IgD-negative memory B cell (primary cell): ENCODE results near the gene RBPMS2. TPM values are rescaled to one million over a fixed set of nuclear protein-coding genes. Genes with fewer than 3 reads are reported as not detected.
"Not testable (repeated sequence)": the region's sequence is repeated elsewhere in the genome, so short reads cannot be mapped to it uniquely, and the experiment has no call there.

ENCODE experiments used
- H3K27ac Mint-ChIP-seq, 3 donors: one replicate each; pipeline ENCODE4 v1.8.0; 2020 to 2022; ENCODE audit warnings: mild to moderate bottlenecking in 3 of 3, mixed read lengths in 3 of 3, moderate library complexity in 1 of 3
- H3K27me3 Mint-ChIP-seq: one replicate; pipeline ENCODE4 v1.8.0; 2021; ENCODE audit warnings: mixed read lengths
- H3K36me3 Mint-ChIP-seq: one replicate; pipeline ENCODE4 v1.8.0; 2020; ENCODE audit warnings: mild to moderate bottlenecking, mixed read lengths
- H3K4me1 Mint-ChIP-seq, 3 donors: one replicate each; pipeline ENCODE4 v1.8.0; 2020 to 2022; ENCODE audit warnings: mixed read lengths in 3 of 3, mild to moderate bottlenecking in 1 of 3
- H3K4me3 Mint-ChIP-seq, 4 donors: one replicate each; pipeline ENCODE4 v1.8.0; 2020 to 2022; ENCODE audit warnings: mild to moderate bottlenecking in 4 of 4, mixed read lengths in 4 of 4, moderate library complexity in 3 of 4
- H3K9me3 Mint-ChIP-seq, 3 donors: one replicate each; pipeline ENCODE4 v1.8.0; 2020 to 2021; ENCODE audit warnings: mixed read lengths in 3 of 3, mild to moderate bottlenecking in 1 of 3
- polyA plus RNA-seq: library from polyadenylated mRNA; unstranded; fragments of 300-500 nt; fragmentation: Illumina TruSeq; gene quantifications from one replicate; pipeline ENCODE4 v1.2.3, GENCODE V29; 2021

RBPMS2 gene
- 0.14 TPM for polyA plus RNA-seq

GRCh38 chr15:64775551-64776401 lies at the start of gene RBPMS2:
Gene RBPMS2 (minus strand): TSS chr15:64775589. CDS start chr15:64775319, 270 bp downstream.
- H3K9me3 Mint-ChIP-seq: no peaks in the 10 kb centered on the region
- peaks cover 15% of the 10 kb centered on the region for H3K27me3 Mint-ChIP-seq
- peak within 1 kb of the TSS; percentile 68 to 92 (median 82) for H3K4me3 Mint-ChIP-seq
- peaks cover 6% of the 10 kb centered on the region for H3K36me3 Mint-ChIP-seq
- no peaks in the 10 kb centered on the region for H3K4me1 Mint-ChIP-seq
- H3K27ac Mint-ChIP-seq: peak within 1 kb of the TSS in 1 of 3 donors; percentile 53

- peaks cover 7% of the 10 kb centered on the region for H3K27me3 Mint-ChIP-seq
- H3K36me3 Mint-ChIP-seq: no peaks in the 10 kb centered on the region
- peak overlapping the region; percentile 83 to 93 (median 85) for H3K4me3 Mint-ChIP-seq
- H3K4me1 Mint-ChIP-seq: peaks cover 15 to 21% (median 21%) of the 10 kb centered on the region in 3 donors
- H3K27ac Mint-ChIP-seq: peak overlapping the region in 2 of 3 donors; percentile 50 to 55
- H3K9me3 Mint-ChIP-seq: no peaks in the 10 kb centered on the region
Observed at GRCh38 chr15:64824929-64825430, 49.6 kb upstream of the RBPMS2 start.

DNA sequence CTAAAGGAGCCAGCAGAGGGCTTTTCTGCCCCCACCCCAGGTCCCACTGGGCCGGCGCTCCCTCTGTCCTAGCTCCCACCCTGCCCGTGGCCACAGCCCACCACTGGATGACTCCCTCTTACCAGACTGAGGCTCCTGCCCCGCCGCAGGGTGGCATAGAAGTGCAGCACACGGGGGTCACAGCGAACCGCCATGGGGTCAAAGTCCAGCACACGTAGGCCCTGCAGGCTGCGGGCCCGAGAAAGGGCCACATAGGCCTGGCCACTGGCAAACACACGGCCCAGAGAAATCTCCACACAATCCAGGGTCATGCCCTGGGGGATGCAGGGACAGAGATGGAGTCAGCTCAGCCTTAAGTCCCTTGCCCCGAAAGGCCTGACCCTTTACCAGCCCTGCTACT lies 41.1 kb upstream of the RBPMS2 start:
- H3K27ac Mint-ChIP-seq: no peak overlapping the region
- peaks cover 3 to 5% (median 3%) of the 10 kb centered on the region in 3 donors for H3K4me1 Mint-ChIP-seq
- H3K4me3 Mint-ChIP-seq: no peak overlapping the region
- H3K36me3 Mint-ChIP-seq: peaks cover 2% of the 10 kb centered on the region
- H3K9me3 Mint-ChIP-seq: no peaks in the 10 kb centered on the region
- no peaks in the 10 kb centered on the region for H3K27me3 Mint-ChIP-seq

GRCh38 chr15:64814965-64815364 lies 39.6 kb upstream of the RBPMS2 start:
- H3K27me3 Mint-ChIP-seq, H3K36me3 Mint-ChIP-seq, H3K4me1 Mint-ChIP-seq, H3K9me3 Mint-ChIP-seq, H3K27ac Mint-ChIP-seq, H3K4me3 Mint-ChIP-seq: not testable (repeated sequence)

DNA sequence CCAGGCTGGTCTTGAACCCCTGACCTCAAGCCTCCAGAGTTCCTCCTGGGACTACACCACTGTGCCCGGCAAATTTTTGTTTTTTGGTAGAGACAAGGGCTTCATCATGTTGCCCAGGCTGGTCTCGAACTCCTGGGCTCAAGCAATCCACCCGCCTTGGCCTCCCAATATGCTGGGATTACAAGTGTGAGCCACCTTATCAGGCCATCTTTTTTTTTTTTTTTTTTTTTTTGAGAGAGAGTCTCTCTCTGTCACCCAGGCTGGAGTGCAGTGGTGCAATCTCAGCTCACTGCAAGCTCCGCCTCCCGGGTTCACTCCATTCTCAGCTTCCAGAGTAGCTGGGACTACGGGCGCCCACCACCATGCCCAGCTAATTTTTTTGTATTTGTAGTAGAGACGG lies 38.9 kb upstream of the RBPMS2 start:
- not testable (repeated sequence) for H3K27ac Mint-ChIP-seq, H3K36me3 Mint-ChIP-seq, H3K4me1 Mint-ChIP-seq, H3K9me3 Mint-ChIP-seq, H3K27me3 Mint-ChIP-seq, H3K4me3 Mint-ChIP-seq

GRCh38 chr15:64813075-64813474 lies 37.7 kb upstream of the RBPMS2 start:
- Mint-ChIP-seq H3K4me3 (no peak overlapping the region), H3K4me1 (peaks cover 4 to 10% (median 6%) of the 10 kb centered on the region in 3 donors), H3K27ac (no peak overlapping the region), H3K9me3 (no peaks in the 10 kb centered on the region), H3K36me3 (peaks cover 2% of the 10 kb centered on the region), H3K27me3 (peaks cover 1% of the 10 kb centered on the region)

DNA sequence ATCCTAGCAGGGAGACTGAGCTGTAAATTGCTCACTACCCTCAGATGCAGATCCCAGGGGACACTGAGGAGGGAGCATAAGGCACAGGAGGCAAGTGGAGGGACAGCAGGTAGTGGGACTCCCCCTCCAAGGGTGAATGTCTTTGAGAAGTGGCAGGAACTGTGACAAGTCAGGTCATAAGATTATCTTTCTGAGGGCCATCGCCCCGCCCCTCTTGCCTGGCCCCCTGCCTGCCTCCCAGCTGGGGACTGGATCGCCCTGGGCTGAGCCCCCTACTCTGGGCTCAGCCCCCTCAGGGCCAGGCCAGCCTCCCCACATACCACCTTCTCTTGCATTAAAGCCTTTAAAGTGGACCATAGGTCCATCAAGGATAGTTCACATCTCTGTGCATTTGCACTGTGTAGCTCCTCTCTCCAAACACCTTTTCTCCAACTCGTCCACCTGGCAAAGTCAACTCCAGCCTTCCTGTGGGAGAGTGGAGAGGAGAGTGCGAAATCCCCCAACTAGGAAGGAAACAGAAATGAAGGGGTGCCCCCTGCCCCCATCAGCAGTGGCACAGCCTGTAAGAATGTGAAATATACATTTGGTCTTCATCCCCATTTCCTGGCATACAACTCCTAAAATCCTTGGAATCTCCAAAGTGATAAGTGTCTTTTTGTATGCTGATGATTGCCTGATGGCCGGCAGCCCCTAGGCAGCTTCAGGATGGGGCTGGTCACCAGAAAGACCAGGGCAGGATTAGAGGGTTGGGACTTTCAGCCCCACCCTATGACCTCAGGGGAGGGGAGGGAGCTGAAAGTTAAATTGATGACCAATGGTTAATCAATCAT lies 35.3 kb upstream of the RBPMS2 start:
- H3K27ac Mint-ChIP-seq: peak overlapping the region in 1 of 3 donors; percentile 58
- peaks cover 4 to 10% (median 6%) of the 10 kb centered on the region in 3 donors for H3K4me1 Mint-ChIP-seq

GRCh38 chr15:64809649-64810496 lies 34.5 kb upstream of the RBPMS2 start:
- no peaks in the 10 kb centered on the region for H3K9me3 Mint-ChIP-seq
- peak overlapping the region in 1 of 3 donors; percentile 58 for H3K27ac Mint-ChIP-seq
- H3K4me3 Mint-ChIP-seq: no peak overlapping the region
- peaks cover 2% of the 10 kb centered on the region for H3K36me3 Mint-ChIP-seq
- H3K27me3 Mint-ChIP-seq: peaks cover 1% of the 10 kb centered on the region
- H3K4me1 Mint-ChIP-seq: peaks cover 4 to 10% (median 6%) of the 10 kb centered on the region in 3 donors

More for the DNA sequence above, 35.3 kb upstream of the RBPMS2 start:
- H3K27me3 Mint-ChIP-seq: peaks cover 1% of the 10 kb centered on the region
- peak overlapping the region in 1 of 4 donors; percentile 58 for H3K4me3 Mint-ChIP-seq
- H3K9me3 Mint-ChIP-seq: no peaks in the 10 kb centered on the region
- peaks cover 2% of the 10 kb centered on the region for H3K36me3 Mint-ChIP-seq

GRCh38 chr15:64808785-64809453 lies 33.5 kb upstream of the RBPMS2 start:
- Mint-ChIP-seq H3K27ac (no peak overlapping the region), H3K27me3 (peaks cover 1% of the 10 kb centered on the region), H3K36me3 (peaks cover 2% of the 10 kb centered on the region), H3K9me3 (no peaks in the 10 kb centered on the region), H3K4me3 (no peak overlapping the region), H3K4me1 (peaks cover 4 to 10% (median 5%) of the 10 kb centered on the region in 3 donors)

GRCh38 chr15:64807751-64808222 lies 32.4 kb upstream of the RBPMS2 start:
- H3K36me3 Mint-ChIP-seq: no peaks in the 10 kb centered on the region
- H3K27me3 Mint-ChIP-seq: peaks cover 1% of the 10 kb centered on the region
- no peaks in the 10 kb centered on the region for H3K9me3 Mint-ChIP-seq
- no peak overlapping the region for H3K27ac Mint-ChIP-seq
- peaks cover 1 to 5% (median 5%) of the 10 kb centered on the region in 3 donors for H3K4me1 Mint-ChIP-seq
- H3K4me3 Mint-ChIP-seq: peak overlapping the region in 1 of 4 donors; percentile 28

DNA sequence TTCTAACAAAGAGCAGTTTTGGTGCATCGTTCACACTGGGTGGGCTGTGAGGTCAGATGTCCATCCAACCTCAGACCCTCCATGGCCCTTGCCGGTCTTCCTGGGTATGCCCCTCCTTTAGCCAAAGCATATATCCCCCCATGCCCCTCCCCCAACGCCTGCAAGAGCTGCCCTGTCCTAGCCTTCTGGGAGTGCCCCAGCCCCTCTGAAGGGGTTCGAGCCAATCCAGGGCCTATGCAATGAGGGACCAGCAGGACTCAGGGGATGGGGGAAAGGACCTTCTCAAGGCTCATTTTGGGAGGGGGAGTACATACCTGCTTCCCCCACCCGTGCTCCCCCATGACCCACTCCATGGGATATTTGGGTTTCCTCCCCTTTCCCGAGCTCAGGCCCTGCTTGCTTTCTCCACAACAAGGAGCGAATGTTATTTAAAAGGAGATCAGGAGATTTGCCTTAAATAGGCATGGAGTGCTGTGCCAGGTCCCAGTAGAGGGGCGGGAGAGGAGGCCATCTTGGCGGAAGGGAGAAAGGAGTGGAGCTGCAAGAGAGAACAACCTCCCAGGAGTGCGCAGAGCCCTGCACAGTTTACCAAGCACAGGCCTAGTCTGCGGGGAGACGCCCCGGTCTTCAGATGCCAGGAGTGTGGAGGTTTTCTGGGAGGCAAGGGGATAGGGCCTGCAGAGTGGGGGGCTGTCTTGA lies 31.8 kb upstream of the RBPMS2 start:
- Mint-ChIP-seq H3K27me3 (peaks cover 1% of the 10 kb centered on the region), H3K27ac (no peak overlapping the region), H3K4me3 (peak overlapping the region in 1 of 4 donors; percentile 39), H3K9me3 (no peaks in the 10 kb centered on the region), H3K36me3 (no peaks in the 10 kb centered on the region), H3K4me1 (peaks cover 2 to 6% (median 5%) of the 10 kb centered on the region in 3 donors)

DNA sequence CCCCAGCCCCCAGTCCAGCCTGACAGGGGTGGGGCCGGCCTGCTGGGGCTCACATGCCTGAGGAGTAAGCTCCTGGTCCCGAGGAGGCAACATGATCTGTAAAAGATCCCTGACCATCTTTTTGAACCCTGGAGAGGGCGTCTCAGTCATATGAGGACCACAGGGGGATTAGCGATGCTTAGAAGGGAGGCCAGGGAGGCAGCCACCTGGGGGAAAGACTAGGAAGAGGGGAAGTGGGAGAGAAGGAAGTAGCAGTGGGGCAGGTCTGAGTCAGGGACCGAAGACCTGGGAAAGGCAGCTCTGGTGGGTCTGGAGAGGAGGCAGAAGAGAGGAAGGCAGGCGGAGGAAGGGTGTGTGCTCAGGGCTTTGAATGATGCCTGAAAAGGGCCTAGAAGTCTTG lies 31.1 kb upstream of the RBPMS2 start:
- Mint-ChIP-seq H3K9me3 (no peaks in the 10 kb centered on the region), H3K36me3 (no peaks in the 10 kb centered on the region), H3K4me1 (peaks cover 2 to 8% (median 5%) of the 10 kb centered on the region in 3 donors), H3K27ac (no peak overlapping the region), H3K27me3 (peaks cover 1% of the 10 kb centered on the region), H3K4me3 (no peak overlapping the region)

DNA sequence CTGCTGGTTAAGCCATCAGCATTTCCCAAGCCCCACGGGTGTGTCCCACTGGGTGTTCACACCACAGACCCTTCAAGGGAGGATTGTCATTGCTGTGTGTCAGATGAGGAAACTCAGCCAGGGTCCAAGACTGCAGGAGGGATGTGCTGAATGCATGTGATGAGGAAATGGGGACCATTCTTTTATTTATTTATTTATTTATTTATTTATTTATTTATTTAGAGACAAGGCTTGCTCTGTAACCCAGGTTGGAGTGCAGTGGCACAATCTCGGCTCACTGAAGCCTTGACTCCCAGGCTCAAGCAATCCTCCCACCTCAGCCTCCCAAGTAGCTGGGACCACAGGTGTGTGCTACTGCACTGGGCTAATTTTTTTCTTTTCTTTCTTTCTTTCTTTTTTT lies 29.2 kb upstream of the RBPMS2 start:
- Mint-ChIP-seq H3K36me3 (no peaks in the 10 kb centered on the region), H3K27ac (no peak overlapping the region), H3K4me3 (no peak overlapping the region), H3K27me3 (peaks cover 1% of the 10 kb centered on the region), H3K9me3 (no peaks in the 10 kb centered on the region), H3K4me1 (peaks cover 0 to 9% (median 1%) of the 10 kb centered on the region in 3 donors)
